KBM-7 (cell line): ENCODE measurements around the gene SPOCK1.

ENCODE experiments used
- DNase-seq: peaks from one replicate; pipeline ENCODE4 v3.0.0-alpha.2; 2015
- in situ Hi-C: fragments of 300-500 bp; cut with MboI; formaldehyde crosslinking; loops from 2 replicates; pipeline ENCODE4 v1.14.3; 2020; ENCODE audit warnings: low sequenced_read_pairs, low pct_unique_long_range_greater_than_20kb, mixed read lengths

Gene SPOCK1

DNA sequence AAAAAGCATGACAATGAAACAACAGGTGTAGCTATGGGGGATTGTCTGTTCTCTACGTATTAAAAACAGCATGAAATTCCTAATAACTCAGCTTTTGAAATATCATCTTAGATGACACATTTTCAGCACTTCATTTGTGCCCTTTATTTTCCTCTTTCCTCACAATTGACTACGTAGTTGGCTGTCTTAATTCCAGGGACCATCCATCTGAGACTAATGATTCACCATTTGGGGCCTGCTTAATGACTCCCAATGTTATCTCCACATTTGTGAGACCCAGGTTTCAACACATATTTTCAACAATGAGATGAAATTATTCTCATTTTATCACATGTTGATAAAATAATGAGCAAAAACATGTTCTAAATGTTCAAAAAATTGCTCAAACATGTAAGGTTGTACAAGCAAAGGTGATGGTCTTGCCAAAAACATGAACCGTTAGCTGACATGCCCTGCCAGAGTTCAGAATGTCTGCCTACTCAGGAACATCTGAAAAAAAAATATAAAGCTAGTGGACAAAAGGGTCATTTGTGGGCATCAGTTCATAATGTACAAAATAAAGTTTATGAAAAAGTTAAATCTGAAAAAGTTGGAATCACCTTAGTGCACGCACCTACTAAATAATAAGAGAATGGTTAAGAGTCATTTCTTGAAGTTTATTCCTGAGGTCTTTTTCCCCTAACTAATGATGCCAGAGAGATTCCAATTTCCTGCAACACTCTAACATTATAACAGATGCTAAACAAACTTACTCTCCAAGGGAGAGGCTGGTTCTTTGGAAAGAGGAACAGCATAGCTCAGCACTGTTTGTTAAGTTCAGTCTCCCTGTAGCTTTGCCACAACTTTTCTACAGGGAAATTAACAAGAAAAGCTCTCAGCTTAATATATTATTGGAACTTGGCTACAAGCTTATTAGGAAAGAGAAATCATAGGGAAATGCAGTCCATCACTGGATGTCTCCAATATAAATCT lies 275.5 kb downstream of the SPOCK1 start:
- DNase-seq: no peak
- in situ Hi-C loops: no loop called here

DNA sequence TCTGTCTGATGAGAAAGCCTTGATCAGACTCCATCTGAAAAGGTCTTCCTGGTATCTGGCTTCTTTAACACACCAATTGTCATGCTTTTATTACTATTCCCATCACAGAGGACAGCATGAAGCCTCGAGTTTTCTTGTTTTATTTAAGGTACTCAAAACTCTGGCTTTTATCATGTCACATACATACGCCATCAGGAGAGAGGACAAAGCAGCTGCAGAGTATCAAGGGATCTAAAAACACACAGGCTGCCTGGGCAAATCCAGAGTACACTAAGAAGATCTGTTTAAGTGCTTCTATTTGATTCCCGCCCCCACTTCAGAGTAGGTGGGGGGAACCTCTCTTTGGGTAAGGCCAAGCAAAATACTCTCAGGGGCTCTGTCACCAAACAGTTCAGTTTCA lies 277.2 kb downstream of the SPOCK1 start:
- no peak for DNase-seq
- in situ Hi-C loops: no loop called here

DNA sequence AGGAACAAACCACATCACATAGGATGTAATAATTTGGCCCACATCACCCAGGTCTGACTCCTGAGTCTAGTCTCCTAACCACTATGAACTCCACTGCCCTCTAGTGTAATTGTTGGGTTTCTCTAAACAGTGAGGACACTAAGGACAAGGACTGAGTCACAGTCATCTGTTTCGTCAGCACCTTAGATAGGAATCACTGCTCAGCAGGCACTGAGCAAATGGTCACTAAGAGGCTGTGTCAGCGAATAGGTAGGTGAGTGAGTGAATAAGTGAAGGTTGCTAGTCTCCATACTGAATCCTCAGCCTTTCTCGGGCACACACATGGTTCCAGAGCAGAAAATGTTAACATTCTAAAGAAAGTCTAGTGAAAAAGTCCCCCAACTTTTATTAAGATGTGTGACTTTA lies 278.6 kb downstream of the SPOCK1 start:
- DNase-seq: peak; percentile 12
- in situ Hi-C loops: no loop called here

DNA sequence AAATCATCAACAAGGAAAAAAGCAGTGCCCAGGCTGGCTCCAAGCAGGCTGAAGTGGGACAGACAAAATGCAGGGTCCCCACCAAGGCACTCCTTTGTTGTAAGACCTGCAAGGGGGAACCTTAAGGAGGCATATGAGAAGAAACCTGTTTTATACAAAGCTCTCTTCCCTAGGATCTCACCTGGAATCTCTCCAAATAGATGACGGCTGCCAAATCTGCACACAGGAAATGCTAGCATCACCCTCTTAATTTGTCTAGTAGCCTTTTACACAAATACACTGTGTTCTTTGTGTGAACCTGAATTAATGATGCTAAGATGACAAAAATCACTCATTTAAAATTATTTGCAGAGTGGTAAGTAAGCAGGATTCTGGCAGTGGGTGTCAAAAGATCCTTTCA lies 280.2 kb downstream of the SPOCK1 start:
- DNase-seq: no peak
- in situ Hi-C loops: no loop called here

DNA sequence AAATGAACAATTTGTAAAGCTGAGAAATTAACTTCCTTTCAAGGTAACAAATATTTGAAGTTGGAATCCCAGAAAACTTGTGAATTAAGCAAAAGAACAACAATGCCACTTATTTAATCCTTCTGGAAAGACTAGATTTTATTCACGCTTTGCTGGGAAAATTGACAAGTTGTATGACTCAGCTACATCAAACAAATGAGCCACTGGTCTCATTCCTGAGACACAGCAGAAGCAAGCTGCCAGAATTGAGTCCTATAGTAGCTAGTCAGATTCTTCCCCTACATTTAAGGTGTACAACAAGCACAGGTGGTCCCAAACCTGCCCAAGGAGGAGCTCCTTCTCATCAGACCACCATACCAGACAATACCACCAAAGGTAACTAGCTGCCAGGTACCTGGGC lies 280.7 kb downstream of the SPOCK1 start:
- in situ Hi-C loops: no loop called here
- DNase-seq: no peak

DNA sequence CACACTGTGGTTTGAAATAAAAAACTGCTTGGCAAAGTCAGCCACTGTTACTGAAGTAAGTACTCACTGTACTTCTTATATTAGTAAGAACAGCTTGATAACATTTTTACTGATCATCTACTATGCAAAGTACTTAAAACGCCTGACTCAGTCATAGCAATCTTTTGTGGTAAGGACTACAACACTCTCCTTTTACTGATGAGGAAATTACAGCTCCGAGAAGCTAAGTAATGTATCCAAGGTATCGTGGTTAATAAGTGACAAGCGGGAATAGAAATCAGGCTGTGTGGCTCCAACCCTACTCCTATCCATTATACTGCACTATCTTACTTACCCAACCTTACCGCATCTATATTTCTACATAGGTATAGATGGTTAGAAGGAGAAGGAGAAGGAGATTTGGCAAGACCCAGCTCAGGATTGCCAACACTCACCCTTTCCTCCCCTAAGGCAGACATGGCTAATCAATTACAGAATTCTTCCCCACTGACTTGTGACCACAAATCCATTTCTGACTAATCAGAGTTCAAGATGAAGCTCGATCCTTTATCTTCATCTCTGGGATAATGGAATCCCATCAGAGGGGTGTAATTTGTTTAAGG lies 281.4 kb downstream of the SPOCK1 start:
- in situ Hi-C loops: no loop called here
- no peak for DNase-seq

DNA sequence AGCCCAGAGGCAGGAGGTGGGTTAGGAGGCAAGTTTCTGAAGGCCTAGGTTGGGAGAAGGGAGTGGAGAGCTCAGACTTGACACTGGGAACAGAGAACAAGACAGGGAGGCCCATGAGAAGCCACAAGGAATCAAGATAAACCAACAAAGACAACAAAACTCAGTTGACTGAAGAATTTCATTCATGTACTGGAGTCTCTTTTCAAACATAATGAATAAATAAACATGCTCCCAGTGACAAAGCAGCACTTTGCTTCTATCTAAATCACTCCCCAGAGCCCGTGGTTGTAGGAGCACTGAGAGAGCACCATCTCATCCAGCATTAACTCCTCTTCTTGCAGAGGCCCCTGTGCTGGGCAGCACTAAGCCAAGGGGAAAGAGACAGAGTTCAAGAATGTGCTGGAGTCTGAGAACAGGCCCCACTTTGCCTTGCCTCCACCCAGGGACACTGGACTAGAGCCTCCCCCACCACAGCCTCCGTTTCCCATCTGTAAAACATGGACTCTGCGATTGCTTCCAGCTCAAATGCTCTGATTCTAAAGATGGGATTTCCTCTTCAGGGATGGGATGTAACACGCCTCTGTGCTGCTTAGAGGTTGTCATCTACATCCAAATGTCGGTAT lies 282.0 kb downstream of the SPOCK1 start:
- in situ Hi-C loops: no loop called here
- DNase-seq: no peak

DNA sequence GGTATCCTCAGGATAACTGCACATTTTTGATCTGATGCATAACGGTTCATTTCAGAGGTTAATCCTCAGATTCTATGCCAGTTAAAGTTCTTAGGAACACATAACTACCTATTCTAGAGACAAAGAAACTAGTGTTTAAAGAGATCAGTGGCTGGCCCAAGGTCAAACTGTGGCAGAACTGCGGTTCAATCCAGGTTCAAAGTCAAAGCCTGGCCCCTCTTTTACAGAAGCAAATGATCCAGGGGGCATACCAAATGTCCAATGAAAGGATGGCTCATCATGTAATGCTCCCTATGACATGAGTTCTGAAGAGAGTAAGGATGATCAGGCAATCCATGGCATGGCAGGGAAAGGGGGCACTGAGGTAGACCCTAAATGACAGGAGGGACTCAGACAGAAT lies 283.3 kb downstream of the SPOCK1 start:
- DNase-seq: no peak
- in situ Hi-C loops: no loop called here

DNA sequence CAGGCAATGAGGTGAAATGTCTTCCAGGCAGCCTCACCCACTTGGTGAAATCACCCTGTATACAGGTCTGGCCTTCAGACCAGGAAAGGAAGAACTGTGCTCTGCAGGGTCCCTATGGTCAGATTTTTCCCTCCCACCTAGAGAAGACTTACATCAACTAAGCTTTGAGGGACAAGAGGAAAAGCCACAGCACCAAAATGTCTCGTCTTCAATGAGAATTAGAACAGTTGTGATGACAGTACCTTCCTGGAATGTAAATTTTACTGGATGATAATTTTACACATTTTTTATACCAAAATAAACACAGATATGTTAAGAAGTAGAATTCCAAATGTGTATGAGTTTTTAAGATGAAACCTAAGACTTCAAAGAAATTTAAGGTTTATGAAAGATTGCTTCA lies 283.9 kb downstream of the SPOCK1 start:
- no peak for DNase-seq
- in situ Hi-C loops: no loop called here

DNA sequence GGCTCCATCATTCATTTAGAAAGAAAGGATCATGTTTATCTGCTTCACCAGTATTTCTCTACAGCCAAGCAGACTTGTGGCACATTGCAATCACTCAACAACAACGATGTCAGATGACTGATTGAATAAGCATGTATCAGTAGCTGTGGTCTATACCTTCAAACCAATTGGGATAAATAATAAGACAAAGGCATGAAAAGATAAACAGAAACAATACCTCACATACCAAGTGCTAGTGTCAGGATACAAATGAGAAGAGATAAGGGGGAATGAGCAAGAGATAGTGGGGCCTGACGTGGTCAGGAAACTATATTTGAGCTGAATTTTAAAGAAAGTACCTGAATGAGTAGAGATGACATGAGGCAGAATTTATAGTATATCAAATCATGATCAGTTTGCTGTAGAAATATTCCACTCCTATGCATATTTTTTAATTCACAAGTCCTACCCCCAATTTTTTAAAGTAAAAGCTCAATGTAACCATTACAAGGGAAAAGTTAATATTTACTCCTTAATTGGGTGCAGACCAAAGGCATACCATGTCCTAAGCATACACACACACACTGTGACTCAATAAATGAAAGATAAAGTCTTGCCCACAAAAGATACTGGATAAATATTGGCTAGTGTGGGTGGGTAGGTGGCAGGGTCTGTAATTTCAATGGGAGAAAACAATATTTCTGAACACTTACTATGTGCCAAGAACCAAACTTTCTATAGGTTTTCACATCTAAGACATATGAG lies 284.5 kb downstream of the SPOCK1 start:
- in situ Hi-C loops: no loop called here
- no peak for DNase-seq

DNA sequence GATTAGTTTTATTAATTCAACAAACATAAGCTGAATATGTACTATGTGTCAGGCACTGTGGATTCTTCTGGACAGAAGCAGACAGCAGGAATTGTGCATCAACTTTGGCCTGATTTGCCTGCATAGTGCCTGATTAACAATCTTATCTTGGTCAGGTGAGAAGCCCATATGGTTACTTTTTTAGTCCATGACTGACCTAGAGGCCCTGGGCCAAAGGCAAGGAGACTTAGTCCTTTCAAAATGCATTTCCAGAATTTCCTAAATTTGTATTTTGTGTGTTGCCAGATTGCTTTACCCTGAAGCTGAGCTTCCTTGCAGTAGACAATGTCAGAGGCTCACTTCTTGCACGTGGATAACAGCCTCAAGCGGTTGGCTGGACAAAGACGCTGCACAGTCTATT lies 286.7 kb downstream of the SPOCK1 start:
- in situ Hi-C loops: no loop called here
- DNase-seq: no peak

DNA sequence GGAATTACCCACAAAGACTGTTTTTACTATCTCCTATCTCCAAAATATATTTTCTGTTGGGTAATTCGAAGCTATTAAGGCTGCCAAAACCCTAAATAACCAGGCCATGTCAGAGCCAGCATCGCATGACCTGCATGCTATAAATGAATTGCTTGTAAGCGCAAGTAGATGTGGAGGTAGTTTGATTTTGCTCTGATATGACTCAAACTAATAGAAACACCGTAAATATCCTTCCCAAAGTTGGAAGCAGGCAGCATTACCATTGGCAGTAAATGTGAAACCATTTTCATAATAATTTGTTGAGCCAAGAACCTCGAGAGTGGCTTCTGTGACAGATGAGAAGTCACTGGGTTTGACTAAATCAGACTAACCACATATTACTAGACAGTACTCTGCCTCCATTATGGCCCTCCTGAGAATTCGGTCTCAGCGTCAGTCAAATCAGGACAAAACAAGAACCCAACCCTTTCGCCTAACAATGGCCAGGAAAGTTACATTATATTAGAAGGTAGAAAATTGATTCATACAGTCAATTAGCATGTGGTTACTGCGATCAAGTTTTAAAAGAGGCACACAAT lies 289.8 kb downstream of the SPOCK1 start:
- in situ Hi-C loops: no loop called here
- no peak for DNase-seq

DNA sequence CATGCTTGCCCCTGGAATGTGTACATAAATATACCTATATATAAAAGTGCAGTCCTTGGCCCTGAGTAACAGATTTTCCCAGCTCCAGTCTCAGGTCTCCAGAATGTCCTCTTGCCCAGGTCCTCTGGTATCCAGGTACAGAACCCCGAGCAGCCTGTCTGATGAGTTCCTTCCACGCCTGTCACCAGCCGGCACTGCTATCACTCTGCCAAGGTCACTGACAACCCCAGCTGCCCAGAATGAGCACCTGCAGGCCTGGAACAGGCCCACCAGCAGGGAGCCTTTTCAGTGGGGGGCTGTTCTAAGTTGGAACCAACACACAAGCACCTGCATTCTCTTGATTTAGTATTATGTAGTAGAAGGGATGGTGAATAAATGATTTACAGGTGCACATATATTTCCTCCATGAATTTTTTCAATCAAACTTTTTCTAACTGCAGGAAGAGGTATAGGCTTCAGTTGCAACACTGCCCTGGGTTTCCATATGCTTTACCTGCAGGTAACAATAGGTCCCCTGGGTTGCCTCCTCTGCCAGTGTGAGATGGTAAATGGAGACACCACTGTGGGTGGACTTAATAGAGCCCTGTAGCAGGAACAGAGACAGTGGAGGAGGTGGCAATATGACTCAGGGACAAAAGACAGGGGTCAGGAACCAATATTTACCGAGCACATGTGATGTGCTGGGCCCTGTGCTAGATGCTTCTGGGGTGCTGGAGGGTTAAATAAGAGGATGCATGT lies 291.9 kb downstream of the SPOCK1 start:
- no peak for DNase-seq
- in situ Hi-C loops: no loop called here

DNA sequence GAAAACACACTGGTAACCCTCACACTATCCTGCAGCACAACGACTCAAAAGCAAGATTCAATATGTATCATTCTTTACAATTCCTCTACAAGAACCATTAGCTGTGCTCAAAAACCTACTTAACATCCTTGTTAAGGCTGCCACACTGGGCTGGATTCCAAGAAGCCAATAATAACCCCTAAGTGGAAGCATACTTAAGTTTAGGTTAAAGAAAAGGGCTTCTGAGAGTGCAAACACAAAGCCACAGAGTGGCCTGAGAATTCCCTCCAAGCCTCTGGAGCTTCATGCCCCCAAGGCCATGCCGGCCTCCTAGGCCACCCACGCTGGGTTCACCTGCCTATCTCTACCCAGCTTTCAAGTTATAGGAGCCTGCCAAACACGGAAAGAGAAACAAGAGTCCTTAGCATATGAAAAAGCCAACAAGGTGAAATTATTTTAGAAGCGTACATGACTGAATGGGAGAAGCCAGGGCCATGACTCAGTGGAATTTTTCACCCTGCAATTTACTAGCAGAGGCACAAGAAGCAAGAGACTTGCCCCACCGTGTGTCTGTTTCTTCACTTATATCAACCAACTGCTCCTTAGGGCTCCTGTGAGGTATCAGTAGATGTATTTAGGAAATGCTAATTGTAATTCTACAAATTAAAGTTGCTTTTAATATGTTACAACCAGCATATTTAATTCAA lies 293.0 kb downstream of the SPOCK1 start:
- DNase-seq: no peak
- in situ Hi-C loops: no loop called here

DNA sequence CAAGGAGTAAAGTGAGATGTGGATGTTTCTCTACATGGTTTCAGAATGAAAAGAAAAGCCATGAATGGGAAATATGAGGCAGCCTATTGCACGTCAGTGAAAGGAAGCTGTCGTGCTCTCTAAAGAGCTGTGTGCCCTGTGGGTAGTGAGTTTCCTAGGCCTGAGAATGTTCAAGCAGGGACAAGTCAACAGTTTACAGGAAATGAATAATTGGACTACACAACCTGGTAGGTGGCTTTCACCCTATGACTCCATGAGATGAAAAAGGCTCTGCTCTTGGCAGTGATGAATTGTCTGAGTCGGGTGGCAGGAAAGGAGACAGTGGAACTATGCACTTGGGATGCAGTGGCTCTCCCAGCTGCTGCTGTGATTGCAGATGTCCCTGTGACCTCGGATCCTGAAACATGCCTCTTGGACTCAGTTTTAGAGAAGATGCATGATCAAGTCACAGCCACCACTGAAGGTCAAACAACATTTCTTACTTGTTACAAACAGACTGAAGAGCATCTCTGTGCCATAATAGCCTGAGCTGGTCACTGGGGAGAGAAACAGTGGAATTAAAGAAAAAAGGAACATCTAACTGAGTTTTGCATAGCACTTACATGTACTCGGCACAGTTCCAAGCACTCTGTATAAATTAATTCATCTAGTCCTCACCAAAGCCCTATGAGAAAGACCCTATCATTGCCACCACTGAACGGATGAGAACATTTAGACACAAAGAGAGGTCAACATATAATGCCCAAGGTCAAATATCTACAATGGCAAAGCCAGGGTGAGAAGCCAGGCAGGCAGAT lies 293.7 kb downstream of the SPOCK1 start:
- DNase-seq: no peak

DNA sequence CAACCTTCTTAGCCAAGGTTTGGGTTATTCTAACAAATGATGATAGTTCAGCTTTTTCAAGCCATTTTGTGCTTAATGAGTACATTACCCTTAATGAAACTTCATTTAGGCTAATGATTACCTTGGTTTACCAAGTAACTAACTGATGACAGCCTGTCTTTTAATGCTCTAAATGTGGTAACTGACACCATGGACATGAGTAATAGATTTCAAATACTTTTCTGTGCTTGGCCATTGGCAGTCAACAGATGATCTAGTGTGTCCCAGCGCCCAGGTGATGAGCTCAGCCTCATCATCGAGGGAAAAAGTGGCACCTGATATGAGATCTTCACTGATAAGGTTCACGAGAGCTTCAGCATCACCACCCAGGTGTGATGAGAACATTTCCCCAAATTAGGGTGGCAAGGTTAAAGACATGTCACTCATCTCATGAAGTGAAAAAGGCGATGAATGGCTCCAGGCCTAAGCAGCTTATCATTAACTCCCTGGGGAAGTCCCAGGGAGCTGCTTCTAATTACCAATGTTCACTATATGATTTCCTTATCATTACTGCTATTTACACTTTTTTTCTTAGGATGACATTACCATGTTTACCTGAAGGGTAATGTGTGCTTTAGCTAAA lies 296.0 kb downstream of the SPOCK1 start:
- DNase-seq: no peak

More for the DNA sequence above, 293.7 kb downstream of the SPOCK1 start:
- in situ Hi-C loops: no loop called here

DNA sequence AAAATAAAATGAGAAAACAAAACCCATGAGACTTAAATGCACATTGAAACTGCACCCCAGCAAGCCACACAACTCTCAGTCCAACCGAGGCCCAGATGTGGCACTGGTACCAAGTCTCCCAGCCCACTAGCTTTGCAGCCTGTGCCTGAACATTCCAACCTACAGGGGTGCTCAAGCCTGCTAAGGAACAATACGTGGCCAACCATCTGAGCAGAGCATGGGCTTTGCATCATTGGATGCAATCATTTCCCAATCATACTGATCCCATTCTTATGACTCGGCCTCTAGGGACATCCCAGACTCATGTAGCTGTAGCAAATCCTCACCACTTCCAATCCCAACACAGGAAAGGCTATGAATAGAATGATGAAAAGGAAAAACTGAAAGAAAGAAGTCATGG lies 297.2 kb downstream of the SPOCK1 start:
- DNase-seq: no peak
- in situ Hi-C loops: no loop called here

More for the DNA sequence above, 296.0 kb downstream of the SPOCK1 start:
- in situ Hi-C loops: no loop called here
